HG03108 (cell line): Measurements from ENCODE around the gene EME1.
A peak's percentile ranks its signal among the peaks of the same experiment; 100 is the strongest.
"Not testable (repeated sequence)": the region's sequence is repeated elsewhere in the genome, so short reads cannot be mapped to it uniquely, and the experiment has no call there.

Experiments used
- ATAC-seq: cut with Tn5 transposase; IDR thresholded peaks from one replicate; pipeline ENCODE4 v1.9.1; 2021; ENCODE audit warnings: moderate library complexity; ENCODE audit not compliant: unreplicated experiment

Gene EME1, protein sequence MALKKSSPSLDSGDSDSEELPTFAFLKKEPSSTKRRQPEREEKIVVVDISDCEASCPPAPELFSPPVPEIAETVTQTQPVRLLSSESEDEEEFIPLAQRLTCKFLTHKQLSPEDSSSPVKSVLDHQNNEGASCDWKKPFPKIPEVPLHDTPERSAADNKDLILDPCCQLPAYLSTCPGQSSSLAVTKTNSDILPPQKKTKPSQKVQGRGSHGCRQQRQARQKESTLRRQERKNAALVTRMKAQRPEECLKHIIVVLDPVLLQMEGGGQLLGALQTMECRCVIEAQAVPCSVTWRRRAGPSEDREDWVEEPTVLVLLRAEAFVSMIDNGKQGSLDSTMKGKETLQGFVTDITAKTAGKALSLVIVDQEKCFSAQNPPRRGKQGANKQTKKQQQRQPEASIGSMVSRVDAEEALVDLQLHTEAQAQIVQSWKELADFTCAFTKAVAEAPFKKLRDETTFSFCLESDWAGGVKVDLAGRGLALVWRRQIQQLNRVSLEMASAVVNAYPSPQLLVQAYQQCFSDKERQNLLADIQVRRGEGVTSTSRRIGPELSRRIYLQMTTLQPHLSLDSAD

DNA sequence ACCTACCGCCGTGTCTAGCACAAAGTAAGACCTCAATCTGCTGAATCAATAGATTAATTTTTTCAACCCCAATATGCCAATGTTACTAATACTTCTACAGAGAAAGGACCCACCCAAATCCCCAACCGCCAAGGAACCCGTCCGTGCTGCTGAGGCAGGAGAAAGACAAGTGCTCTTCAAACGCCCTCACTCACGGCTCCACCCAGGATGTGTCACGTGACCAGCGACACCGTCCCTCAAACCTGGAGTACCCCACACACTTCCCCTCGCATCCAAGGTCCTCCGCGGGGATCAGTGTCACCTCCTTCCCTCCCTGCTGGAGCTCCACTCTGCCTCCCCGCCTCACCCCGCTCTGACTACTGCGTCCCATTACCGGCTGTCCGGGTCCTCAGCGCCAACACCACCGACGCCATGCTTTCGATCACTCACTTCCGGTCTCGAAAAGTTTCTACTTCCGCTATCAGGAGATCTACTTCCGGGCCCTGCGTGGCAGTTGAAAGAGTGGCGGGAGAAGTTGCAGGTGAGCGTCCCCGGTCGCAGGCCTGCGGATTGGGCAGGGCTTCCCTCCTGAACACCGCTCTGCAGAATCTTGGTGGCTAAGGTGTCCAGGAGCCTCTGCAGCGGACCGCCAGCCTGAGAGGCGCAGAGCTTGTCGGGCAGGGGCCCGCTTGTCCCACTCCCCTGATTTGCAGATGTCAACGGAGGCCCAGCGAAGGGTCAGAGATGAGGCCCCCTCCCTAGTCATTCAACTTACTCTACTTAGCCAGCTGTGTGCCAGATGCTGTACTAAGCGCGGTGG, at the start of gene EME1, which contains the start of gene MRPL27:
Gene EME1 (plus strand): TSS at position 472 of the 799 bp plus-strand sequence. CDS start 1,980 bp downstream, outside the sequence.
Gene MRPL27 (minus strand): TSS at position 427 of the 799 bp plus-strand sequence. CDS start 14 bp downstream, at position 413.
- no peak for ATAC-seq

DNA sequence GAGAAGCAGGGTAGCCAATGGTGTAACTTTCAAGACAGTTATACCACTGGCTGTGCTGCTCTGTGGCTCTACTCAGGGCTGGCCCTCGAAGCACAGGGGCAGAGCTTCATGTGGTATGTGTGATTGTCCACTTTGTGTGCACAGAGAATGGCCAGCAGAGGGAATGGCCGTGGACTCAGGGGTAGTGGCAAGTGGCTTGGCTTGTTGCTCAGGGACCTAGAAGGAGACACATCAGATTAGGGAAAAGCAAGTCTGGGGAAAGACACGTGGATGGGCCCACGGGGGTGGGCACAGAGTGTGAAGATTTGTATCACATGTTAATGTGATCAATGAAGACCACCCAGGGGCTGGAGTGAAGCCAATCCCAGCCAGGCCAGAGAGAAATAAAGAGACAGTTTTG, 47.1 kb upstream of the EME1 start:
- no peak for ATAC-seq

DNA sequence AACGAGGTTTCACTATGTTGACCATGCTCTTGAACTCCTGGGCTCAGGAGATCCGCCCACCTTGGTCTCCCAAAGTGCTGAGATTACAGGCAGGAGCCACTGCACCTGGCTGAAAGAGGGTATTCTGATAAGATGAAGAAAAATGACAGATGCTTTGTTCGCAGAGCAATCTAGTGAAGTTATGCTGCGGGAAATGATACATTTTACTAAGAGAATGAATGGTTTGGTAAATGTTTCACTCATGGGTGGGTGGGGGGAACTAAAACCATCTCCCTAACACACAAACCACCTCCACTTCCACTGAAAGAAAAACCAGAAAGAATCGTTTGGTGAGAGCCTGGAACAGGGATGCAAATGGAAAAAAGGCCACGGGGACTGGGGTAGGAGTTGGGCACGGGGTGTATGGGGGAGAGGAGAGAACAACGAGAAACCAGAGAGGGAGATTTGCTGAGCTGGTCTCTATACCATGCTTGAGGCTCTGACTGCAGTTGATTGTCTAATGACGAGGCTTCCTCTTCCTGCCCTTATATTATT, 46.1 kb upstream of the EME1 start:
- no peak for ATAC-seq

DNA sequence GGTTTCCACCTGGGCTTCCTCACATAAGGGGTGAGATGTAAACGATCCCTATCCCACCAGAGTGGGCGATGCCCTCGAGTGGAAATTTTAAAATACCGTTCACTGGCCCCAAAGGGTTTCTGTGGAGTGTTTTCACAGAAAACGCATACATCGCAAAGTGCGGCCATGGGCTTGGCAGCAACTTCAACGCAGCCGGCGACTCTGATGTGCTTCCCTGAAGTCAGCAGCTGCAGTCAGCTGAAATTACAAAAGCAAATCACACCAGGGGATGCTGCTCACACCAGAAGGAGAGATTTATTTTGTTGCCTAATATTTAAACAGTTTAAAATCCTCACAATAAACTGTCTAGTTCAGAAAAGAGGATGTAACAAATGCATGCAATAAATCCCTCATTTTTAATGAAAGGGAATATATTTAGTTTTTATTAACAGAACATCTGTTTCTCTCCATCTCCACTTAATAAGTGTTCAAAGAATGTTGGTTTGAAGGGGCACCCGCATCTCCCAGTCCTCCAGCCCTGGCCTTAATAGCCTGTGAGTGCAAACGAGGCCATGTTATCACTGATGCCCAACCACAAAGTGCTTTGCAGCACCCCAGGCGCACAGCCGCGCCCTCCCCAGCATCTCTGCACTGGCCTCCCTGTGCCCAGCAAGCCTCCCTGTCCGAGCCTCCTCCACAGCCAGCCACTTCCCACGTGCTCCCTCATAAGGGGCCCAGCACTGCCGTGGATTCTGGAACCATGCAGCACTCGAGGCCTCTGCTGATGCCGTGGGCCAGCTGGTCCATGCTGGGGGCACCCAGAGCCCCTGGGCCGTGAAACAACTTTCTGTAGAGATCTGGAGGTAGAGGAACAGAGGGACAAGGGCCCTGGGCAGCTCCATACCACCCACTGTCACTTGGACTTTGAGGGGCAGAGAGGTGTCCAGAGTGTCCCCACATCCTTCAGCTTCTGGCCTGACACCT, 44.4 kb upstream of the EME1 start:
- ATAC-seq, result no peak

DNA sequence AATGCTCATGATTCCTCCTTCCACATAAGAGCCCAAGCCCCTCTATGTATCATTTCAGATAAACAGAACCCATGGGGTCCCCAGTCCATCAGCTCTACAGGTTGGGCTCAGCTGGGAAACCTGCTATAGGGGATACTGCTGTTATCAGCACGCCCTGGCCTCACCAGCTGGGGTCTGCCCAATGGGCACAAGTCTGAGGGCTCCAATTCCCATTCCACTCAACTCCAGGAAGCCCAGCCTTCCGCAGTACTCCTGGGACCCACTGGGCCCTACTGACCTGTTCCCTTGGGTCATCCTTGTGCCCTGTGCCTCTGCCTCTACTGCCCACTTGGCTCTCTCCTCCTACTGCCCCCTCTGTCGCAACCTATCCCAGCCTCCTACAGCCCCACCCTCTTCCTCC, 43.3 kb upstream of the EME1 start:
- no peak for ATAC-seq

DNA sequence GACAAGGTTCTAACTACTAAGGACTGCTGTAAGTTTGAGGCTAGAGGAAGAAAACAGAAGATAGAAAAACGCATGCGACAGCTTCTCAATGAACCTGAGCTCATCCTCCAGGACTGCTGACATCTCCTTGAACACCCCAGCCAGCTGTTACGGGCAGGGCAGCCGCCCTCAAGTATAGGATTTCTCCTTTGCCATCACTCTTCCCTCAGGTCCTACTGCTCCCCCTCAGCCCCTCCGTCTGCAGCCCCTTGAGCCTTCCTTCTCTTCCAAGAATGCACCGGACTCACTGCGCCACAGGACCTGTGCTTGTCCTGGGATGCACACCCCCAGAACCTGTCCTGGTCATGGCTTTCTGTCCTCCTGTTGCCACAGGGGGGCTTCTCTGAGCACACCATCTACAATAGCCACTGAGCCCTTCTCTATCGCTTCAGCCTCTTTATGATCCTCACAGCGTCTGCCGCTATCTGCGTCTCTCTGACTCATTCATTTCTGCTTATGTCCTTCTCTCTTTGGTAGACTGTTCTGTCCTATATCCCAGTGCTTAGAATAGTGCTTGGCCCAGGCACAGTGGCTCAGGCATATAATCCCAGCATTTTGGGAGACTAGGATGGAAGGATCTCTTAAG, 42.8 kb upstream of the EME1 start:
- no peak for ATAC-seq

DNA sequence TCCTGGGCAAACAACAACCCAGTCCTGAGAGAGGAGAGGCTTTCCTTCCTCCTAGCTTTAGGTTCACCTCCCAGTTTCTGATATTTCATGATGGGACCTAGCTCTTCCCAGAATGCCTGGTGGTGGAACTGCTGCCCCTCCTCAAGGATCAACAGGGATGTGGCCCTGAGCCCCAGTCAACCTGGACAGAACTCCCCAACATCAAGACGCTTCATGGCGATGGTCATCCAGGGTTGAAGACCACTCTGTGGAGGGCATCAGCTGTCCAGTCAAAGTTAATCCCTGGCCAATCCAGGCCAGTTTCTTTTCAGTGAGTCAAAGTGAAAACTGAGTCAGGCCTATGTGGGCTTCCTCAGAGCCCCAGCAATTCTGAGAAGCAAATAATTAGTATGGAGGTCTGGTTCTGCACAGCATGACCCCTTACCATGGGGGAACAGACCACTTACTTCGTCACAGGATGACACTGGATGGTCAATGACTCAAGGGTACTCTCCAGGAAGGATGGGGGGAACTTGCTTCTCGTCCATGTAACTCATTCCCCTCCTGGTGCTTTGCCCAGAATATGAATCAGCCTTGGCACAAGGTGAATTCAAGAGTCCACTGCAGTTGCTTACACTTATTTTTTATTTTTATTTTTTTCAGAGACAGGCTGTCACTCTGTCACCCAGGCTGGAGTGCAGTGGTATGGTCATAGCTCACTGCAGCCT, 41.8 kb upstream of the EME1 start:
- no peak for ATAC-seq

DNA sequence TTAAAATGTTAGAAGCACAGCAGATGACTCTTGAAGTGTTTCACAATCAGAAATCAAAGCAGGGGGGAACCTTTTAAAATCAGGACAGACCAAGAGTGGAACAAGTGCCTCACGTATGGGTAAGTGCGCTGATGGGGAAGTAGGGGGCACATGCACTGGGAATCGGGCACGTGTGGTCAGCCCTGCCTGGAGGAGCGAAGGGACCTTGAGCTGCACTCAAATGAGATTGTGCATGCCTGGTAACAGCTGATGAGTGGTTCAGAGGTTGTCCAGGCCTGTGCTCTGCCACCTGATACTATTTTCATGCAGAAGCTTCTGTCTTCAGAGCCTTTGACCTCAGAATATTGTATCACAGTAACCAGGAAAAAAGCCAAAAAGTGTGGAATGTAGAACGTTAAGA, 40.8 kb upstream of the EME1 start:
- ATAC-seq, result no peak

DNA sequence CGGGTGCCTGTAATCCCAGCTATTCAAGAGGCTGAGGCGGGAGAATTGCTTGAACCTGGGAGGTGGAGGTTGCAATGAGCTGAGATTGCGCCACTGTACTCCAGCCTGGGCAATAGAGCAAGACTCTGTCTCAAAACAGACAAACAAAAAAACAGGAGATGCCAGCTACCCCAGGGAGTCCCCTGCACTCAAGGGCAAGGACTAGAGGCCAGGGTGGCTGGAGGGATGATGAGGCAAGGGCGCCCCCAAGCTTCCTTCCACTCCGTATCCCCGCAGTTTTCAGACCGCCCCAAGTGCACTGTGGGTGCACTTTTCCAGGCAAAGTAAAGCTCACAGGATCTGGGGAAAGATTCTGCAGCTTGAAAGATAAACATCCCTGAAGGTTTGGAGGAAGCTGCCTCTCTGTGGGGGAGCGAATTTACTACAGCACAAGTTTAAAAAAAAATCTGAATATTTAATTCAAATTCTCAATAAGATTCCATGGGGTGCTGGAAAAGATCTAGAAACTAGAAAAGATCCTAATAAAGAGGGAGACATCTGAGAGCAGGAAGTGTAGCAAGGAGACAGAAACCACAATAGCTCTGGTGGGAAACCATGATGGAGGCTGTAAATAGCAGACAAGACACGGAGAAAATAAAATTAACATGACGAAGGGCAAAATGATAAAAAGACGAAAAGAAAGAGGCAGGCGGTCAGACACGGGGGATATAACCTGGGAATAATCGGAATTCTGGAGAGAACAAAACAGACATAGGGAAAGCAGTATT, 39.6 kb upstream of the EME1 start:
- not testable (repeated sequence) for ATAC-seq

DNA sequence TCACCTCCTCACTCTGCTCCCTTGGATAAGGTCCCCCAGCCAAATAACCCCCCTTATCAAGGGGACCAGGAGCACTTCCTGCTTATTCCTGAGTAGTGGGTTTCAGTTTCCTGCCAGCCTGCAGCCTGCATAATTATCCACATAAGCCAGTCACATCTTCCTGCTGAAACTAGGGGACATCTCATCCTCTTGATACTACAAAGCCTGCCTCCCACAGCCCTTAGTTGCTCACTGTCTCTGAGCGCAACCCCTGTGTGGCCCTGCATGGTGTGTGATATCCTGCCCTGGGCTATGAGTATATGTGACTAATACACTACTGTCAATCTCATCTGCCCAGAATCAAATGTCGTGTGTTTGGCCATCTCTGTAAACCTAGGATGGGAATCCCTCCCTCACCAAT, 35.1 kb upstream of the EME1 start:
- ATAC-seq, result no peak

DNA sequence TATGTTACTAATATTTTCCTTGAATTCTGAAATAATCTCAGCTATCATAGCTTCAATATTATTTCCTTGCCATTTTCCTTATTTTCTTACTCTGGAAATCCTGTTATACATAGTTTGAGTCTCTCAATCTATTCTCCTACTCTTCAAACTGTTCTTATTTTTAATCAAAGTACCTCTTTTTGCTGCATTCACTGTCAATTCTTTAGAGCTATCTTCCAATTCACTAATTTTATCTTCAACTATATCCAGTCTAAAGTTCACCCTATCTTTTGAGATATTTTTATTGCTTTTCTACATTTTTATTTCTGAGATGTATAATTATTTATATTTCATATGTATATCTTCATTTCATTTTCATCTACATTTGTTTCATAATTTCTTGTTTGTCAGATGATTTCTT, 34.4 kb upstream of the EME1 start:
- ATAC-seq, result no peak

DNA sequence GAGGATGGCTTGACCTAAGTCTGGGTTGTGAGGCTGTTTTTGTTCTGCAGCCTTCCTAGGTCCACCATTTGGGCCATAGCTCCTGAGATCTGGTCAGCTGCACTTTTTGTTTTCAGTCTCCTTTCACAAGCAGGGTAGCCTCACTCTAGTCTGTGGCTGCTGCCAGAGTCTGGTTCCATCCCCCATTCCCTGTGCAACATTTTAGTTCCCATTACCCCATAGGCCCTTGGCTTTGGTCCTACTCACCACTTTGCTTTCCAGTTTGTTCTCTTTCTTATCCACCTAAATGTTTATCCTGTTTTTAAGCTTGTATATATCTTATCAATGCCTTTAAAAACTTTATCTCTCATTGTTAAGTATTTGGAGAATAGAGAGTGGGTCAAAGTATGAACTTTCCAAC, 33.6 kb upstream of the EME1 start:
- ATAC-seq, result no peak

DNA sequence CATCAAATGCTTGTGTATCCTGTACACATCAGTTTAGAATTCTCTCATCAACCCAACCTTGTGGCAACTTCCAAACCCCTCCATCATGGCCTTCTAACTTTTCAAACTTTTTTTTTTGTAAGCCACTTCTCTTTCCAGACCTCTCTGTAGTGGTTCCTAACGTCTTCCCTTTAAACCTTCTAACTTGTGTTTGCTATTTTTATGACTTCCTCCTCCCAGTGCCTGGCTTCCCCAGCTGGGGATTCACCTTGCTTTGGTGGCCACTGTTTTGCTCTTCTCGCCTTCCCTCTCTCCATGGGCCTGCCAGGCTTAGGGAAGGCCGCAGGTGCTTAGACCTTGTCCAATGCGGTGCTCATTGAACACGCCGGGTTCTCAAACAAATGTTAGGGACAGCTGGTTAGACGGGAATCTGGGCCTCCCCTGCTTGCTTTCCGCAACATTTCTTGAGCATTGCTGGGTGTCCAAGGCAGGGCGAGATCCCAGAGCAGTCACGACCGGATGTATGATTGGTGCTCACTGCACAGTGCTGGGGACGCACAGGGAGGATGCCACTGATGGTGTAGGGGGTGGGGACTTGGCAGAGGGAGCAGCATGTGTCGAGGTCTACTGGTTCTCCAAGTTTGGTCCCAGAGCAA, 28.2 kb upstream of the EME1 start:
- ATAC-seq, result no peak

DNA sequence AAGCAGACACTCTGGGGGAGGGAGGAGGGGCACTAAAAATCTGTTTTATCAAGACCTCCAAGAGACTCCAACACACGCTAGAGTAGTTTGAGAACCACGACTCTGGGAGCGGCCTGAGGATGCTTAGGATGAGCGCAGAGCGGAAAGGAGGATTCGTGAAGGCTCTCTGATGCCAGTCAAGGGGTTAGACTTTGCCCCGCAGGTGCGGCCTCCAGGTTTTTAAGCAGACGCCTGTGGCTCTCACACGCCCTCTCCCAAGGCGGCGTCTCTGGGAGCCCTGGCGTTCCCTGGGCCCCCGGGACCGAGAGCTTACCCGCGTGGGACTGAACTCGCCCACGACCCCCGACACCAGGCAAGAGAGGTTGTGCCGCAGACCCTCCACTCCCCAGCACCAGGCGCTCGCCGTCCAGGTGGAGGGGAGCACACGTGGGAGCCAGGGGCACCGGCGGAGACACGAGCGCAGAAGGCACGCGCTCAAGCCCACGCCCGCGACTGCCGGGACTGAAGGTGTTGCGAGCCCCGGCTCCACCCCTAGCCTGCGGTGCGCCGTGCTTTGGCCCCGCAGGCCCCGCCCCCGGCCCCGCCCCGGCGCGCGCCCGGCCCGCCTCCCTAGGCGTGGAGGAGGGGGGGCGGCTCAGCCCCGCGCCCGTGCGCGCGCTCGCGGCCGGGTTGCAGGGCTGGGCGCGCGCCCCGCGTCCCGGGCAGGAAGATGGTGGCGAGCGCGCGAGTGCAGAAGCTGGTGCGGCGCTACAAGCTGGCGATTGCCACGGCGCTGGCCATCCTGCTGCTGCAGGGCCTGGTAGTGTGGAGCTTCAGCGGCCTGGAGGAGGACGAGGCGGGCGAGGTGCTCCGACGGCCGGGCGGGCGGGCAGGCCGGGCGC, 27.4 kb upstream of the EME1 start, which contains the start of gene XYLT2:
Gene XYLT2 (plus strand): TSS at position 695 of the 881 bp plus-strand sequence. CDS start 15 bp downstream, at position 710.
- ATAC-seq, result peak; percentile 76

DNA sequence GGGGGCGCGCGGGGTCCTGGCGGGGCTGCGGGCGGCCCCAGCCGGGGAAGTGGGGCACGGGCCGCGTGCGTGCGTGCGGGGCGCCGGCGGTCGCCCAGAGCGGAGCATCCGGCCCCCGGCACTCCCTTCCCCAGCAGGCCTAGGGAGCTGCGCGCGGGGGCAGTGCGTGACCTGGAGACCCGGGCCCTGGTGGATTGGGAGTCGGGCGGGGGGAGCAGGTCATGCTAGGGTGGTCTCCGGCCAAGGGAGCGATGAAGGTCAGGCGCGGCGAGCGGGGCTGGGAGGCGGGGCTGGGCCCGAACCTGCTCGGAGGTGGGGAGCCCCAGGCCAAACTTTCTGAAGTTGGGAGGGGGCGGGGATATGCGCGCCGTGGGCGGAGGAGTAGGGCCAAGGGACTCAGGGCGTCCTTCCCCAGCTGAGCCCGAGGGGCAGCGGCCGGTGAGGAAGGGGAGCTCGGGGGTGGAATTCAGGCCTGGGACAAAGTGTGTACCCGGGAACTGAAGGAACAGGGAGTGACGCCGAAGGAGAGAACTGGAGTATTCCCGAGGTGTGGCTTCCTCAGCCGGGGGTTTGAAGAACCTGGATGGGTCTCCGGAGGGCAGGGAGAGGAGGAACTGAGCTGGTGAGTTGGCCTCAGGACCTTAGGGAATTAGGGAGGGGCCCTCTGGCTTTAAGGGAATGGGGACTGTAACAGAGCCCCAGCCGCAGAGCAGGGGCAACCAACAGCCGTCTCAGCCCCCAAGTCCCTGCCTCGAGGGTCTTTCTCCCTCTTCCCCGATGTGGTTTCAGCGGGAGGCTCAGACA, 26.5 kb upstream of the EME1 start:
- peak; percentile 36 for ATAC-seq
